Adrenal gland (tissue), 12 donors: ENCODE data around the gene ZBTB18. TPM values are rescaled to one million over a fixed set of nuclear protein-coding genes. Genes with fewer than 3 reads are reported as not detected.
A peak's percentile ranks its signal among the peaks of the same experiment; 100 is the strongest.

ENCODE experiments used
- DNase-seq, 7 donors: peaks; one replicate each; pipeline ENCODE4 v3.0.0-alpha.2; 2019 to 2020
- H3K27ac ChIP-seq, 5 donors: fragments of 200-600 bp; sonication (generic) in 4 of 5; 1 replicate in 3 of 5; 2 replicates in 2 of 5; pipeline versions ENCODE4 v1.5.1 to v1.8.0; 2016 to 2020; ENCODE audit warnings: mild to moderate bottlenecking in 1 of 5
- H3K27me3 ChIP-seq: fragments of 200-600 bp; 2 replicates; pipeline ENCODE4 v1.8.0; 2021
- H3K36me3 ChIP-seq, 2 donors: fragments of 200-600 bp; replicated peaks in 1 of 2; 1 replicate in 1 of 2; 2 replicates in 1 of 2; pipeline versions ENCODE4 v1.5.1 to v1.8.0; 2018 to 2022
- H3K4me1 ChIP-seq, 2 donors: fragments of 200-600 bp; replicated peaks in 1 of 2; 1 replicate in 1 of 2; 2 replicates in 1 of 2; pipeline versions ENCODE4 v1.5.1 to v1.8.0; 2018 to 2021
- H3K4me3 ChIP-seq, 4 donors: fragments of 200-600 bp; sonication (generic) in 3 of 4; one replicate each; pipeline ENCODE4 v1.5.1; 2016 to 2018
- H3K9me3 ChIP-seq, 3 donors: fragments of 200-600 bp; sonication (generic) in 1 of 3; replicated peaks in 1 of 3; 1 replicate in 2 of 3; 2 replicates in 1 of 3; pipeline versions ENCODE4 v1.5.1 to v1.8.0; 2016 to 2021
- POLR2A ChIP-seq, 2 donors: fragments of 450-650 bp; IDR thresholded peaks; one replicate each; pipeline ENCODE4 v1.6.1; 2017; ENCODE audit warnings: antibody characterized with exemption in 2 of 2, mild to moderate bottlenecking in 2 of 2, moderate library complexity in 1 of 2
- WGBS, 4 donors: extraction: QIAGEN DNeasy Blood & Tissue Kit in 2 of 4; methylation state at CpG; one replicate each; pipeline versions ENCODE4 v1.1.5 to v1.1.7; 2013 to 2017; 5-methylcytosine and 5-hydroxymethylcytosine counted together
- intact Hi-C, 2 donors: fragments of 100-400 bp; cut with DNase I; formaldehyde crosslinking; loops; one replicate each; pipeline versions ENCODE4 v1.14.1 to v1.15.0; 2022 to 2023
- polyA plus RNA-seq, 3 donors: library from polyadenylated mRNA; stranded (reverse); fragments of 200-250 nt in 2 of 3; fragments of 350-450 nt in 1 of 3; fragmentation: Illumina TruSeq in 1 of 3; extraction: RNeasy Lipid Tissue Mini Kit (QIAGEN cat#74804) in 1 of 3; gene quantifications; one replicate each; pipeline ENCODE4 v1.2.3, GENCODE V29; 2013 to 2014
- total RNA-seq, 9 donors: library from RNA; depleted of rRNA in 4 of 9; stranded (reverse); fragments of >200 nt in 4 of 9; fragments of 120-200 nt in 1 of 9; fragmentation: NEBNext Ultra II Directional in 1 of 9; extraction: Animal tissue kit (Norgen Biotek cat#: 25700) in 1 of 9; gene quantifications; one replicate each; pipeline versions ENCODE4 v1.1.0 to v1.2.4, GENCODE V29; 2013 to 2023
- TF ChIP-seq, protein P1 (sequence below), 6 experiments: fragments of 450-650 bp in 4 of 6; fragments of 200-600 bp in 2 of 6; sonication (generic) in 1 of 6; IDR thresholded peaks; 1 replicate in 5 of 6; 2 replicates in 1 of 6; pipeline versions ENCODE4 v1.5.1 to v1.8.0; 2016 to 2021; ENCODE audit warnings: antibody characterized with exemption in 6 of 6, mild to moderate bottlenecking in 2 of 6, moderate library complexity in 1 of 6
- donor health status: healthy with polysubstance abuse.
- donor health status: Bipolar disorder and iron deficiency.
- donor health status: DM: yes; HTN: yes; CAD: no.
- donor health status: DM: no; HTN: no; CAD: no.
- donor health status: DM: no; HTN: no; CAD: no.
- donor health status: DM: yes; HTN: yes; CAD: no.

ZBTB18 gene
- total and polyA plus RNA-seq, 12 donors, result 4.8 to 15.1 (median 8.4) TPM

DNA sequence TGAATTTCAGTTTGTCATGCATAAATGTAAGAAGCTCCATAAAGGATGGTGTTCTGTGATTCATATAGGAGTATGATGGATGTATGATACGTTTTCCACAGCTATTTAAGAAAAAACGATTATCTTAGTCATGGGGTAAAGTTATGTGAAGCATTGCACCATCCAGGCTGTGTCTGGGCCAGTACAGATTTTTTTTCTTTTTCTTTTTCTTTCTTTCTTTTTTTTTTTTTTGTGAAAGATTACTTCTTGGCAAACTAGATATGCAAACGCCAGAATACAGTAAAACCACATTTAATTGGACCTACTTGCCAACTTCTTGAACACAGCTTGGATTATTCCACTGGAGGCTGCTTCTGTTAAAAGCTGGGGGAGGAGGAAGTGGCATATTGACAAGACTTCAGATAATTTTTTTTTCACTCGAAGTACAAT is 14.9 kb downstream of the ZBTB18 start:
- intact Hi-C loops, result no loop called here
- Histone ChIP-seq H3K9me3 (no peaks in the 10 kb centered on the region), H3K27me3 (no peaks in the 10 kb centered on the region), H3K4me1 (no peaks in the 10 kb centered on the region), H3K27ac (no peak overlapping the region), H3K36me3 (no peaks in the 10 kb centered on the region), H3K4me3 (no peak overlapping the region)
- TF ChIP-seq POLR2A (IDR thresholded peaks at IDR 0.05), result no peak
- TF ChIP-seq, protein P1, sequence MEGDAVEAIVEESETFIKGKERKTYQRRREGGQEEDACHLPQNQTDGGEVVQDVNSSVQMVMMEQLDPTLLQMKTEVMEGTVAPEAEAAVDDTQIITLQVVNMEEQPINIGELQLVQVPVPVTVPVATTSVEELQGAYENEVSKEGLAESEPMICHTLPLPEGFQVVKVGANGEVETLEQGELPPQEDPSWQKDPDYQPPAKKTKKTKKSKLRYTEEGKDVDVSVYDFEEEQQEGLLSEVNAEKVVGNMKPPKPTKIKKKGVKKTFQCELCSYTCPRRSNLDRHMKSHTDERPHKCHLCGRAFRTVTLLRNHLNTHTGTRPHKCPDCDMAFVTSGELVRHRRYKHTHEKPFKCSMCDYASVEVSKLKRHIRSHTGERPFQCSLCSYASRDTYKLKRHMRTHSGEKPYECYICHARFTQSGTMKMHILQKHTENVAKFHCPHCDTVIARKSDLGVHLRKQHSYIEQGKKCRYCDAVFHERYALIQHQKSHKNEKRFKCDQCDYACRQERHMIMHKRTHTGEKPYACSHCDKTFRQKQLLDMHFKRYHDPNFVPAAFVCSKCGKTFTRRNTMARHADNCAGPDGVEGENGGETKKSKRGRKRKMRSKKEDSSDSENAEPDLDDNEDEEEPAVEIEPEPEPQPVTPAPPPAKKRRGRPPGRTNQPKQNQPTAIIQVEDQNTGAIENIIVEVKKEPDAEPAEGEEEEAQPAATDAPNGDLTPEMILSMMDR (IDR thresholded peaks at IDR 0.05), result no peak
- WGBS, 4 donors, result 16 to 31% (median 23%) methylated on average over 4 of the region's 4 CpGs
- peak in 1 of 7 donors; percentile 10 for DNase-seq

DNA sequence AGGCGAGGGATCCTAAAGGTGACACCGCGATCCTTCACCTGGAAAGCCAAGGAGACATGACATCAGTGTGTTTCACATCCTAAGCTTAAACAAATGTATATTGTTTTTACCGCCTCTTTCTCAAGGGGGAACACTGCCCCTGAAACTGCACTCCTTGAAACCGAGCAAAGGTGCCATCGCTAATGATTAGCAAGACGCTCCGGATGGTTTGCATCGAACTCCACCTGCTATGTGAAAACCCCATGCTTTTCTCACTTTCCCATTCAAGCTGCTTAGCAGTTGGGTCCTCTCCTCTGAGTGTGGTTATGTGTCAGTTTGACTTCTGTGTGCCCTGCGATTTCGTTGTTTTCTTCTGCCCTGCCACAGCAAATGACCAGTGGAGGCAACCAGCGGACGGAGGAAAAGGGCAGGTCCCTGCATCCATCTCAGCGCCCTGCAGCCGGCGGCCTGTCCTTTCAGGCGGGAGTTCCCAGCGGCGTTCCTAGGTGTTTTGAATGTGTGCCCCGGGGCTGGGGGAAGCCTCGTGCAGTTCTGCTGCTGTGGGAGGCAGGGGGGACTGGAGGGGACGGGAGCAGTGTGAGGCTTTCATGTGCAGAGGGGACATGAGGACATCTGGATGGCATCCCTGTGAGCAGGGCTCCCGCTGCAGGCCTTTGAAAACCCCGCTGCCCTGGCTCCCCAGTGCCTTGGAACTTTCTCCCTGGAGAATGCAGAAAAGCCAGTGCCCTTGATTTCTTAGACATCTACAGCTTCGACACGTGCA is 16.1 kb downstream of the ZBTB18 start:
- H3K36me3 ChIP-seq, result no peaks in the 10 kb centered on the region
- H3K9me3 ChIP-seq, result no peaks in the 10 kb centered on the region
- peak overlapping the region in 1 of 5 donors; percentile 47 for H3K27ac ChIP-seq
- peak in 2 of 7 donors; percentile 22 to 41 for DNase-seq
- no peak overlapping the region for H3K4me3 ChIP-seq
- intact Hi-C loops, result no loop called here
- 71 to 79% (median 77%) methylated on average over 20 to 26 of the region's 26 CpGs for WGBS, 4 donors
- H3K27me3 ChIP-seq, result no peaks in the 10 kb centered on the region
- TF ChIP-seq, protein P1 (IDR thresholded peaks at IDR 0.05), result no peak
- H3K4me1 ChIP-seq, result no peaks in the 10 kb centered on the region

DNA sequence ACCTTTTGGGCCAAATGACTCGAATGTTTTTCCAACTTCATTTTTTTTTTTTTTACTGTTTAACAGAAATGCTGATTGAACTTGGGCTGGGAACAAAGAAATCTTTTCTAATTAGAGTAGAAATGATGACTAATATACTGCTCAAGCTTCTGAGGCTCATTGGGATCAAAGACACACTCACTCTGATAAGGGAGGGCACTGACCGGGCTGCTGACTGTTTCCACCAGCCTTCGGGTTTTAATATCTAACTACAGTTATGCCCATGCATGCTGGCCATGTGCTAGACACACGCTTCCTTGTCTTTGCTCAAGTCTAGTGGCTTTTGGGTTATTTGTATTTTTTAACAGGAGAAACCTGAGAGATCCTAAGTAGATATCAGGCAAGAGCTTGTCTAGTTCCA is 16.8 kb downstream of the ZBTB18 start:
- H3K4me1 ChIP-seq, result no peaks in the 10 kb centered on the region
- no peaks in the 10 kb centered on the region for H3K36me3 ChIP-seq
- no peaks in the 10 kb centered on the region for H3K27me3 ChIP-seq
- intact Hi-C loops, result no loop called here
- H3K4me3 ChIP-seq, result no peak overlapping the region
- peak; percentile 38 to 79 (median 74) for DNase-seq
- peak overlapping the region in 1 of 5 donors; percentile 47 for H3K27ac ChIP-seq
- no peaks in the 10 kb centered on the region for H3K9me3 ChIP-seq
- no peak for TF ChIP-seq POLR2A (IDR thresholded peaks at IDR 0.05)
- TF ChIP-seq, protein P1 (IDR thresholded peaks at IDR 0.05), result no peak
- 38 to 47% (median 43%) methylated on average over 4 of the region's 4 CpGs for WGBS, 4 donors

DNA sequence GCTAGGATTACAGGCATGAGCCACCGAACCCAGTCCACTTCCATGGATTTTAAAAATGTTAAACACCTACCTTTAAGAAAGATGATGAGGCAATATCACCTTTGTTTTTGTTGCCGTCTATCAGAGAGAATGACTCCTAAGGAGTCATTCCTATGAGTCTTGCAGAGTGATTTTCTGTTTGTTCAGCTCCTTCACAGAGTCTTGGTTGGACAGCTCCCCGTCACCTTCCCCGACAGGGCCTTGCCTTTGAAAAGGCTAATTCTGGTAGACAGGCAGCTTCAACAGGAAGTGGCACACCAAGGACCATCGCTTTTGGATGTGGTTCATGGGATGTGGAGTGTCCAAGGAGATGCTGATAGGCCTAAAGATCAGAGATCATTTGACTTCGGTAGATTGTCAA is 17.5 kb downstream of the ZBTB18 start:
- peak in 1 of 7 donors; percentile 23 for DNase-seq
- Histone ChIP-seq H3K9me3 (no peaks in the 10 kb centered on the region), H3K27me3 (no peaks in the 10 kb centered on the region), H3K4me1 (no peaks in the 10 kb centered on the region), H3K36me3 (no peaks in the 10 kb centered on the region), H3K27ac (no peak overlapping the region), H3K4me3 (no peak overlapping the region)
- 88 to 95% (median 93%) methylated on average over 6 of the region's 6 CpGs for WGBS, 4 donors
- intact Hi-C loops, result no loop called here
- TF ChIP-seq POLR2A (IDR thresholded peaks at IDR 0.05), result no peak
- TF ChIP-seq, protein P1 (IDR thresholded peaks at IDR 0.05), result no peak
